ENCODE results near the gene CFAP46. TPM values are rescaled to one million over a fixed set of nuclear protein-coding genes. Genes with fewer than 3 reads are reported as not detected.

The CFAP46 gene
- polyA plus RNA-seq, 1 of the 3 experiments (the other 2 are of a cell fraction) = 3.9 TPM

- H3K9ac ChIP-seq = no peak overlapping the region
- TF ChIP-seq GABPA (IDR thresholded peaks at IDR 0.05; ENCODE audit: low read depth) = no peak
- no peak for TF ChIP-seq YY1 (IDR thresholded peaks at IDR 0.05; ENCODE audit: low read depth)
- TF ChIP-seq SMC3 (IDR thresholded peaks at IDR 0.05; ENCODE audit: low read depth, low read length) = no peak
- TF ChIP-seq FOSL2 (IDR thresholded peaks at IDR 0.05; ENCODE audit: borderline replicate concordance, low read depth) = no peak
- no peak for TF ChIP-seq JUND (IDR thresholded peaks at IDR 0.05)
- TF ChIP-seq NFIC (IDR thresholded peaks at IDR 0.05; ENCODE audit: borderline replicate concordance) = no peak
- TF ChIP-seq TEAD4 (IDR thresholded peaks at IDR 0.05; ENCODE audit: borderline replicate concordance, insufficient read depth) = no peak
- TF ChIP-seq FOXM1 (IDR thresholded peaks at IDR 0.05; ENCODE audit: low read depth) = no peak
- no peak for TF ChIP-seq CTCF (IDR thresholded peaks at IDR 0.05)
- TF ChIP-seq MAX (IDR thresholded peaks at IDR 0.05; ENCODE audit: low read depth) = no peak
- TF ChIP-seq ELF1 (IDR thresholded peaks at IDR 0.05) = no peak
- TF ChIP-seq CHD2 (IDR thresholded peaks at IDR 0.05; ENCODE audit: low read length, partially characterized antibody) = no peak
- no peak for TF ChIP-seq SIN3A (IDR thresholded peaks at IDR 0.05; ENCODE audit: borderline replicate concordance, low read depth, low read length)
- TF ChIP-seq RCOR1 (IDR thresholded peaks at IDR 0.05; ENCODE audit: low read length) = no peak
- no peak for TF ChIP-seq REST (IDR thresholded peaks at IDR 0.05; ENCODE audit: low read depth, low read length)
- POLR2A ChIA-PET = no interaction called here
- H3K27me3 ChIP-seq (ENCODE audit: insufficient read depth) = no peaks in the 10 kb centered on the region
- H2AFZ ChIP-seq (ENCODE audit: low read depth) = no peak overlapping the region
- no peaks in the 10 kb centered on the region for H3K36me3 ChIP-seq (replicated peaks in 1 of 2; ENCODE audit: control insufficient read depth in 1 of 2, insufficient read depth in 2 of 2, low read length in 1 of 2)
- no peak overlapping the region for H3K4me2 ChIP-seq
- H3K9me2 ChIP-seq = no peaks in the 10 kb centered on the region
- no peaks in the 10 kb centered on the region for H3K9me3 ChIP-seq
- H3K4me1 ChIP-seq (ENCODE audit: control insufficient read depth in 1 of 2, insufficient read depth in 2 of 2, low read depth in 1 of 2, low read length in 1 of 2) = peaks cover 0 to 5% of the 10 kb centered on the region in 2 experiments; a peak in 1 of 4 replicates
- H3K4me3 ChIP-seq (ENCODE audit: low read depth in 2 of 2, low read length in 1 of 2) = no peak overlapping the region
- H4K20me1 ChIP-seq (ENCODE audit: insufficient read depth) = no peaks in the 10 kb centered on the region
- H3K27ac ChIP-seq (ENCODE audit: low read depth in 2 of 2, low read length in 1 of 2) = no peak overlapping the region
- DNase-seq = no peak
- H3K79me2 ChIP-seq (ENCODE audit: insufficient read depth) = no peaks in the 10 kb centered on the region
- WGBS (ENCODE audit: low lambda C conversion rate) = 81% methylated on average over 11 of the region's 11 CpGs
- CTCF ChIA-PET = no interaction called here
- H3F3A ChIP-seq (replicated peaks; ENCODE audit: insufficient read depth) = no peaks in the 10 kb centered on the region
Measured at GRCh38 chr10:132804287-132804686, 138.1 kb downstream of the CFAP46 start.
